Measurements from ENCODE around the gene MPL. TPM values are rescaled to one million over a fixed set of nuclear protein-coding genes. Genes with fewer than 3 reads are reported as not detected.

The MPL gene
- polyA plus RNA-seq, 12 donors = 0.14 to 0.91 (median 0.26) TPM; not detected in 5

DNA sequence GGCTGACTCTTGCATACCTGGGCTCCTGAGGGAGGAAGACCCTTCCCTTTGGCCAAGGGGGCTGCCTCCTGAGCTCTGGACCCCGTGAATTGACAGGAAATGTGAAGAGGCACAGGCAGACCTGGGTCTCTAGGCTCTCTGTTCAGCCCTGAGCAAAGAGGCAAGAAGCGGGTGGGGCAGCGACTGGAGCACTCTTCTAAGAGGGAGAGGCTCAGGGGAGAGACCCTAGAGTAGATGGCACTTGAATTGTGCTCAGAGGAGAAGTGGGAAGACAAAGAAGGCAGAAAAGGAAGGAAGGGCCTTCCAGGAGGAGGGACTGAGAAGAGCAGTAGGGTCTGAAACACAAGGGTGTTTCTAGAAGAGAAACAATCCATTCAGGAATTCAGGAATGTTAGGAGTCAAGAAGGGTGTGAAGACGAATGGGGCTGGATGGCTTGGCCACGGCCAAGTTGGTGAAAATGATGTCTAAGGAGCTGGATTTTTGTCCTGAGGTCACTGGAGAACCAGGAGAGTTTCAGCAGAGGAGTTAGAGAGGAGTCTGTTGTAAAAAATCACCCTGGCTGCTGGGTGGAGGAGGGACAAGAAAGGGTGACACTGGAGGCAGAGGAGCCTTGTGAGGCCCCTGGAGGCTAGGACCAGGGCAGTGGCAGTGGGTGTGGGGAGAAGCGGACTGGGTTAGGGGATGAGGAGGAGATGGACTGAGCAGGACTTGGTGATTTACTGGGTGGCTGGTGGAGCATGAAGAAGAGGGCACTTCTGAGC is 31.5 kb upstream of the MPL start:
- DNase-seq = no peak

DNA sequence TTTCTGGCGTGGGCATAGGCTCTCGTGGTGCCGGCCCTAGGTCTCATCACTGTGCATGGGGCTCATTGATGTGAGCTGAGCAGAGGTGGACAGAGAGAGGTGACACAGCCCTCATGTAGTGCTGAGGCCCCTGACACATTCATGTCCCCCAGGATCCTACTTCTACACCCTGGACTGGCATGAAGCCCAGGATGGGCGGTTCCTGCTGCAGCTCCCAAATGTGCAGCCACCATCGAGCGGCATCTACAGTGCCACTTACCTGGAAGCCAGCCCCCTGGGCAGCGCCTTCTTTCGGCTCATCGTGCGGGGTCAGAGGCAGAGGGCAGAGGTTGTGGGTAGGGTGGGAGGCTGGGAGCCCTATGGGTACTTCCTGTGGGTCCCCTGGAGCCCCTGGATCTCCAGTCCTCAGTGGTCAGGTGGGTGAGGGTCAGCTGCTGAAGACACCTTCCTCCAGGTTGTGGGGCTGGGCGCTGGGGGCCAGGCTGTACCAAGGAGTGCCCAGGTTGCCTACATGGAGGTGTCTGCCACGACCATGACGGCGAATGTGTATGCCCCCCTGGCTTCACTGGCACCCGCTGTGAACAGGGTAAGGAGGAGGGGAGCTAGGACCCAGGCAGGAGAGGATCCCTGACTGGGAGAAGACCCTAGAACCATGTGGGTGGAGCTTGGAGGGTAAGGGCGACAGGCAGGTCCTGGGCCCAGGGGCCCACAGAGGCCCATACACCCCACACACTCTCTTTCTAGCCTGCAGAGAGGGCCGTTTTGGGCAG is 30.7 kb upstream of the MPL start:
- no peak for DNase-seq

DNA sequence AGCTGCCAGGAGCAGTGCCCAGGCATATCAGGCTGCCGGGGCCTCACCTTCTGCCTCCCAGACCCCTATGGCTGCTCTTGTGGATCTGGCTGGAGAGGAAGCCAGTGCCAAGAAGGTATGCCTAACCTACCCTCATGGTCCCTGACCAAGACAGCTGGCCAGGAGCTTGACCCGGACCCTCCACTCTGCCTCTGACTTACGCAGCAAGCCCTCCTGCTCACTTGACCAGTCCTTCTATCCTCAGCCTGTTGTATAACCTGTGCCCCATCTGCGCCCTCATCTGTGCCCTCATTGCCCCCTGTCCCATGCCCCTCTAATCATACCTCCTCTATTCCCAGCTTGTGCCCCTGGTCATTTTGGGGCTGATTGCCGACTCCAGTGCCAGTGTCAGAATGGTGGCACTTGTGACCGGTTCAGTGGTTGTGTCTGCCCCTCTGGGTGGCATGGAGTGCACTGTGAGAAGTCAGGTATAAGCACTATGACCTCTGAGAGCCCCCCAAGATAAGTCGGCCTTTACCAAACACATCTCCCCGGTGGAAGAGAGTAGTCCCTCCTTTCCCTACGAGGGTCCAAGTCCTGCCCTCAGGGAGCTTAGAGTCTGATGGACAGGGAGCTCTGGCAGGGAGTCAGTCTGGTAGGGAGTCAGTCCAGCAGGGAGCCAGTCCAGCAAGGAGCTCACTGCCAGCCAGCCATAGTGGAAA is 30.0 kb upstream of the MPL start:
- DNase-seq = no peak

GRCh38 chr1:43308635-43309404 is 28.8 kb upstream of the MPL start:
- DNase-seq = no peak

DNA sequence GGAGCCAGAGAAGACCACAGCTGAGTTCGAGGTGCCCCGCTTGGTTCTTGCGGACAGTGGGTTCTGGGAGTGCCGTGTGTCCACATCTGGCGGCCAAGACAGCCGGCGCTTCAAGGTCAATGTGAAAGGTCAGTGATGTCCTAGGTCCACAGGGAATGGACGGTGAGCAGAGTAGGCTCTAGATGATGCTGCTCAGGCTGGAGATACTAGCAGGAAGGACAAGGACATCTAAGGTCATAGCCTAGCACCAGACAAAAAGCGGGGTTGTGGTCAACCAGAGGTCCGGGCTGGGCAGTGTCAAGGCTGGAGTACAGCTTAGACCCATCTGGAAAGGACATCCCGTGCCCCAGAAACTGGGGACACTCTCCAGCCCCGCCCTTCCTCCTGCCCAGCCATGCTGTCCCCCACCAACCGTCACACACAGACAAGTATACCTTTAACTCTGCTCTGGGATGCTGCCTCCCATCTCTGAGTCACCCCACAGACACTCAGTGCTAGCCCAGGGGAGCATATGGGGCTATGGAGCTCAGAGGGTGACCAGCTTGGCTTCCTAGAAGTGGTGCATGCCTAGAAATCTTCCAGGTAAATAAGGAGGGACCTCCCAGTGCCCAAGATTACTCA is 28.1 kb upstream of the MPL start:
- no peak for DNase-seq

DNA sequence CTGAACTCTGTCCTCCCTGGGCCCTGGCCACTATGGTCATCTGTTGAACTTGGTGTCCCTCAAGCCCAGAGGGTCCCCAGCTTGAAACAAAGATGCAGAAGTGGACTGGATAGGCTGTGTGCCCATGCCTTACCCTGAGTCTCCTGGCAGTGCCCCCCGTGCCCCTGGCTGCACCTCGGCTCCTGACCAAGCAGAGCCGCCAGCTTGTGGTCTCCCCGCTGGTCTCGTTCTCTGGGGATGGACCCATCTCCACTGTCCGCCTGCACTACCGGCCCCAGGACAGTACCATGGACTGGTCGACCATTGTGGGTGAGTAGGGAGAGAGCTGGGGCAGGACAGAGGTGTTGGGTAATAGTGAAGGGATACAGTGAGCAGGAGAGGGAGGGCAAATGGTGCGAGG is 26.1 kb upstream of the MPL start:
- DNase-seq = no peak

DNA sequence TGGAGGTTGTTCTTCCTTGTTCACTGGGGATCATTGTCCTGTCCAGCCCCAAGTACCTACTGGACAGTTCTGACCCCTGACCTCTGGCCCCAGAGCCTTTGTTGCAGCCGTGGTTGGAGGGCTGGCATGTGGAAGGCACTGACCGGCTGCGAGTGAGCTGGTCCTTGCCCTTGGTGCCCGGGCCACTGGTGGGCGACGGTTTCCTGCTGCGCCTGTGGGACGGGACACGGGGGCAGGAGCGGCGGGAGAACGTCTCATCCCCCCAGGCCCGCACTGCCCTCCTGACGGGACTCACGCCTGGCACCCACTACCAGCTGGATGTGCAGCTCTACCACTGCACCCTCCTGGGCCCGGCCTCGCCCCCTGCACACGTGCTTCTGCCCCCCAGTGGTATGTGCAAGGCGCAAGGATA is 25.4 kb upstream of the MPL start:
- no peak for DNase-seq

DNA sequence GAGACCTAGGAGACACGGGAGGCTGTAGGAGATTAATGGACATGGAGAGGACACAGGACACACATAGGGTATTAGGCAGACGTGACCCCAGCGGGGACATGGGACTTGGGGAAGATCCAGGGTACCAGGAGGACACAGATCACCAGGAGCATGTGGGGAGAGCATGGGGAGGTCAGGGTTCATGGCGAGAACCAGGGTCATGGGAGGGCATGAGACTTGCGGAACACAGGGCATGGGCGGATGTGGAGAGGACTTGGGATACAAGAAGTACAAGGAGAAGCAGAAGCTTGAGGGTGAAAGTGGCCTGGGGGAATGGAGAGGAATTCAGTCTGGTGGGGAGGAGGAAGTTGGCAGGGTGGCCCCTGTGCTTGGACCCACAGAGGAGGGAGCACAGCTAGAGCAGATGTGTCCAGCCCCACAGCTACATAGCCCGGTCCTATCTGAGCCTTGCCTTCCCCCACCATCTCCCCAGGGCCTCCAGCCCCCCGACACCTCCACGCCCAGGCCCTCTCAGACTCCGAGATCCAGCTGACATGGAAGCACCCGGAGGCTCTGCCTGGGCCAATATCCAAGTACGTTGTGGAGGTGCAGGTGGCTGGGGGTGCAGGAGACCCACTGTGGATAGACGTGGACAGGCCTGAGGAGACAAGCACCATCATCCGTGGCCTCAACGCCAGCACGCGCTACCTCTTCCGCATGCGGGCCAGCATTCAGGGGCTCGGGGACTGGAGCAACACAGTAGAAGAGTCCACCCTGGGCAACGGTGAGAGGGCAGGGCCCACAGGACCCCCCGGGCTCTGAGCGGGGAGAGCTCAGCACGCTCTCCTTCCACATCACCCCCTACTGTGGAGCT is 24.7 kb upstream of the MPL start:
- DNase-seq = no peak

- no peak for DNase-seq
These were observed 23.8 kb upstream of the MPL start for GRCh38 chr1:43313771-43314170.

DNA sequence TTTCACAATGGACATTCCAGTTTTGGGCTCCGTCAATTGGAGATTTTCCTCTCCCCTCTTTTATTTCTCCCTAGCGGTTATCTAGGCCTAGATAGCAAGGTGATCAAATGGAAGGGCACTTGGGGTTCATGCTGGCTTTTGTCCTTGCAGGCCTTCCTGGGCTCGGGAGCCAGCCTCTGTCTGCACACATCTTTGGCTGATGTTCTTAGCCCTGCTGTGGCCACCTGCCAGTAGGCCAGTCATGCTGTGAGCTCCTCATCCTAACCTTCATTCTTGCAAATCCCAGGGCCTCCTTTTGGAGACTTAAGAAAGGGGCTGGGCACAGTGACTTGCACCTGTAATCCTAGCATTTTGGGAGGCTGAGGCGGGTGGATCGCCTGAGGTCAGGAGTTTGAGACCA is 23.4 kb upstream of the MPL start:
- DNase-seq = no peak

DNA sequence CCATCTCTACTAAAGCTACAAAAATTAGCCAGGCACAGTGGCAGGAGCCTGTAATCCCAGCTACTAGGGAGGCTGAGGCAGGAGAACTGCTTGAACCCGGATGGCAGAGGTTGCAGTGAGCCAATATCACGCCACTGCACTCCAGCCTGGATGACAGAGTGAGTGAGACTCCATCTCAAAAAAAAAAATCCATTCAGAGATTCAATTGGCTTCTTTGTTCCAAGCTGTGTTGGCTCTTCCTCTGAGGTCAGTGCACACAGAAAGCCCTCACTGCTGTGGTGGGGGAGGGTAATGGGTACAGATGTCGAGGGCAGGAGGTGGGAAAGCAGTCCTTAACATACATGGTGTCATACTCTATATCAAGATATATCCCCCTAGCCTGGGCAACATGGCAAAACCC is 22.1 kb upstream of the MPL start:
- DNase-seq = no peak

- no peak for DNase-seq
These were observed 21.5 kb upstream of the MPL start for GRCh38 chr1:43315963-43316737.

DNA sequence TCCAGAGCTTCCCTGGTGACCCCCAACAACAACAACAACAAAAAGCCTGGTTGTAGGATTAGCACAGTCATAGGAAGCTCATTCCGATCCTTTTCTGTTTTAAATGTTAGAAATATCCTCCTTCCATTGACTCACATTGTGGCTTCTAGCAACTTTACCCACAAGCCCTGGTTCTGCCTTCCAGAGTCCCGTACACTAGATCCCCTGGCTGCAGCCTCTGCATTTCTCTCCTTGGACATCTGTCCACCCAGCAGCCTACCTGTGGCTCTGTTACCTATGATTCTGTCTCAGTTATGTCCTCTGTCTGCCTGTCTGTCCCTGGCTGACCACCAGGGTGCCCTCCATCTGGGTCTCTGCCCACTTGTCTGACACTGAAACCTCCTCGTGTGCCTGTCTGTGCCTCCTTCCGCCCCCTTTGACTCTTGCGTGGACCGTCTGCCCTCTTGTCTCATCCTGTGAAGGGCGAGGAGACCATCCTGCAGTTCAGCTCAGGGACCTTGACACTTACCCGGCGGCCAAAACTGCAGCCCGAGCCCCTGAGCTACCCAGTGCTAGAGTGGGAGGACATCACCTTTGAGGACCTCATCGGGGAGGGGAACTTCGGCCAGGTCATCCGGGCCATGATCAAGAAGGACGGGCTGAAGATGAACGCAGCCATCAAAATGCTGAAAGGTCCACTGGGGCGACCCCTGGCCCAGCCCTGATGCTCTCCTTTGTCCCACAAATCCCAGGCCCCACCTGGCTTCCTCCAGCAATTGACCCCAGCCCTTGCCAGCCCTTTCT is 20.7 kb upstream of the MPL start:
- DNase-seq = no peak

GRCh38 chr1:43317817-43318471 is 19.7 kb upstream of the MPL start:
- no peak for DNase-seq

DNA sequence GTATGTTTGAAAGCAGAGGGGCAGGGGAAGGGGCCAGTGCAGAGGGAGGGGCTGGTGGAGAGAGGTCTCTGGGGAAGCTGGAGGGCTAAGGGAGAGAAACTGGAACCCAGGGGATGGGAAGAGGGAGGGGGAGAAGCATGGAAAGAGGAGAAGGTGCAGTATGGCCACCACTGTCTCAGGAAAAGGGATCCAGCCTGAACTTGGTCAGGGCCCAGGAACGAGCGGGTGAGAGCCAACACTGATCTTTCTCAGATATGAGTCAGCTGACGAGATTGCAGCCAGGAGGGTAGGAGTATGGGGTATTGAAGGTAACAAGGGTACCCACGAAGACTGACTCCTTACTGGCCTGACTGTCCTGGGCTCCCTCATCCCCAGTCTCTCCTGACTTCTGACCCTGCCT is 18.8 kb upstream of the MPL start:
- no peak for DNase-seq

DNA sequence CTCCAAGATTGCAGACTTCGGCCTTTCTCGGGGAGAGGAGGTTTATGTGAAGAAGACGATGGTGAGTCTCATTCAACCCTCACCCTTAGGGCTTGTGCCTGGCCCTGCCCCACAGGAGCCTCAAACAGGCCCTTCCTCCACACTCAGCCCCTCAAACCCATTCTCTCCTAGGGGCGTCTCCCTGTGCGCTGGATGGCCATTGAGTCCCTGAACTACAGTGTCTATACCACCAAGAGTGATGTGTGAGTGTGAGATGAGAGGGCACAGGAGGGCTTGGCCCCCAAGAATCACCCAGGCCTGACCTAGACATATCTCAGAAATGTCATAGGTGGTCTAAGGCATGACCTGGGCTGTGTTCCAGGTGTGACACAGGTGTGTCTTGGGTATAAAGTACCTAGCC is 18.3 kb upstream of the MPL start:
- DNase-seq = no peak

DNA sequence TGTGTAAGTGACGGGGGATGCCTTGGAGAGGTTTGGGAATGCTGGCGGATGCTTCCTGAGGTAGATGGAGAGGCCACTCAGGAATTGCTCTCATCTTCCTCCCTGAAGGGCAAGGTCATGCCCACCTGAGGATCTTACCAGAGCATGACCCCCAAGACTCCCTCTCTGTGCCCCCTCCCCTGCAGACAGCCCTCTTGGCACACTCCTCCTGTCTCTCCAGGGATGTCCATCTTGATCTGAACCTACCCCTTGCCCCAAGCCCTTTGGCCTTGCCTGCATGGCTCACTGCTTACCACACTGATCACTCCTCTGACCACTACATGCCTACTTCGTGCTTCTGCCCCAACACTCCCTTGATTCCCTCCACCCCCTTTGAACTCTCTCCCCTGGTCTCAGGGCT is 17.9 kb upstream of the MPL start:
- DNase-seq = no peak

GRCh38 chr1:43321331-43321891 is 16.2 kb upstream of the MPL start:
- DNase-seq = no peak

Data from muscle of arm (tissue), 12 donors.